GM18867 (cell line): ENCODE results near the gene CCDC57.

Source experiments
- ATAC-seq: cut with Tn5 transposase; IDR thresholded peaks from one replicate; pipeline ENCODE4 v1.9.1; 2021; ENCODE audit warnings: mild to moderate bottlenecking, moderate library complexity; ENCODE audit not compliant: unreplicated experiment

CCDC57 gene

GRCh38 chr17:82065638-82066303, 146.9 kb downstream of the CCDC57 start, which contains the start of gene DUS1L:
Gene DUS1L (minus strand): TSS chr17:82065804. CDS start chr17:82065059, 745 bp downstream.
- ATAC-seq = peak; percentile 69

GRCh38 chr17:82065193-82065637, 147.4 kb downstream of the CCDC57 start:
- ATAC-seq = no peak

GRCh38 chr17:82064433-82065192, 148.0 kb downstream of the CCDC57 start:
- no peak for ATAC-seq

GRCh38 chr17:82063424-82064415, 148.9 kb downstream of the CCDC57 start:
- no peak for ATAC-seq

GRCh38 chr17:82062984-82063368, 149.7 kb downstream of the CCDC57 start:
- no peak for ATAC-seq

- ATAC-seq = no peak
Observed at GRCh38 chr17:82062076-82062983, 150.3 kb downstream of the CCDC57 start.

- ATAC-seq = no peak
Observed at GRCh38 chr17:82061047-82061925, 151.4 kb downstream of the CCDC57 start.

- ATAC-seq = no peak
Observed at GRCh38 chr17:82060614-82061013, 152.0 kb downstream of the CCDC57 start.

- ATAC-seq = no peak
Observed at GRCh38 chr17:82060001-82060380, 152.7 kb downstream of the CCDC57 start.

- no peak for ATAC-seq
Observed at GRCh38 chr17:82059272-82060000, 153.2 kb downstream of the CCDC57 start.

GRCh38 chr17:82058855-82059249, 153.8 kb downstream of the CCDC57 start:
- ATAC-seq = no peak

- no peak for ATAC-seq
Observed at GRCh38 chr17:82058230-82058854, 154.3 kb downstream of the CCDC57 start.

- ATAC-seq = no peak
Observed at GRCh38 chr17:82056729-82057621, 155.7 kb downstream of the CCDC57 start.

- no peak for ATAC-seq
Observed at GRCh38 chr17:82055965-82056728, 156.5 kb downstream of the CCDC57 start.

GRCh38 chr17:82055023-82055964, 157.3 kb downstream of the CCDC57 start:
- ATAC-seq = no peak
